NCI-H146 (cell line): ENCODE measurements around the gene WDFY3.
"Not testable (repeated sequence)": the region's sequence is repeated elsewhere in the genome, so short reads cannot be mapped to it uniquely, and the experiment has no call there.

ENCODE experiments used
- DNase-seq: peaks from one replicate; lab custom pipeline; 2025; lab: John Stamatoyannopoulos, UW

Gene WDFY3

GRCh38 chr4:84718699-84719098 is 247.8 kb downstream of the WDFY3 start:
- DNase-seq = no peak

GRCh38 chr4:84710548-84710947 is 255.9 kb downstream of the WDFY3 start:
- no peak for DNase-seq

GRCh38 chr4:84708406-84709135 is 257.9 kb downstream of the WDFY3 start:
- no peak for DNase-seq

GRCh38 chr4:84706286-84706685 is 260.2 kb downstream of the WDFY3 start:
- no peak for DNase-seq

- DNase-seq = no peak
Observed at GRCh38 chr4:84699001-84699671, 267.4 kb downstream of the WDFY3 start.

GRCh38 chr4:84697615-84698201 is 268.8 kb downstream of the WDFY3 start:
- DNase-seq = no peak

GRCh38 chr4:84697159-84697558 is 269.3 kb downstream of the WDFY3 start:
- DNase-seq = no peak

- no peak for DNase-seq
Observed at GRCh38 chr4:84691800-84692199, 274.7 kb downstream of the WDFY3 start.

GRCh38 chr4:84691170-84691691 is 275.3 kb downstream of the WDFY3 start:
- no peak for DNase-seq

GRCh38 chr4:84690481-84690880 is 276.0 kb downstream of the WDFY3 start:
- DNase-seq = no peak

- no peak for DNase-seq
Observed at GRCh38 chr4:84689197-84689596, 277.3 kb downstream of the WDFY3 start.

GRCh38 chr4:84688605-84689004 is 277.9 kb downstream of the WDFY3 start:
- DNase-seq = no peak

- no peak for DNase-seq
Observed at GRCh38 chr4:84685105-84685504, 281.4 kb downstream of the WDFY3 start.

- DNase-seq = no peak
Observed at GRCh38 chr4:84684361-84684760, 282.1 kb downstream of the WDFY3 start.

- no peak for DNase-seq
Observed at GRCh38 chr4:84683064-84683850, 283.2 kb downstream of the WDFY3 start.

- not testable (repeated sequence) for DNase-seq
Observed at GRCh38 chr4:84682661-84683060, 283.8 kb downstream of the WDFY3 start.

GRCh38 chr4:84681486-84682274 is 284.8 kb downstream of the WDFY3 start:
- no peak for DNase-seq

- DNase-seq = no peak
Observed at GRCh38 chr4:84680956-84681355, 285.5 kb downstream of the WDFY3 start.

- DNase-seq = no peak
Observed at GRCh38 chr4:84678976-84679744, 287.3 kb downstream of the WDFY3 start.

GRCh38 chr4:84677995-84678394 is 288.5 kb downstream of the WDFY3 start:
- DNase-seq = no peak

- DNase-seq = no peak
Observed at GRCh38 chr4:84677093-84677492, 289.4 kb downstream of the WDFY3 start.
